ENCODE measurements around the gene ANKRD33.

Gene ANKRD33

GRCh38 chr12:51867371-51867770 is 20.5 kb upstream of the ANKRD33 start:
- H3K4me3 ChIP-seq (ENCODE audit: low read depth, low read length): no peak overlapping the region
- TF ChIP-seq, protein P1, sequence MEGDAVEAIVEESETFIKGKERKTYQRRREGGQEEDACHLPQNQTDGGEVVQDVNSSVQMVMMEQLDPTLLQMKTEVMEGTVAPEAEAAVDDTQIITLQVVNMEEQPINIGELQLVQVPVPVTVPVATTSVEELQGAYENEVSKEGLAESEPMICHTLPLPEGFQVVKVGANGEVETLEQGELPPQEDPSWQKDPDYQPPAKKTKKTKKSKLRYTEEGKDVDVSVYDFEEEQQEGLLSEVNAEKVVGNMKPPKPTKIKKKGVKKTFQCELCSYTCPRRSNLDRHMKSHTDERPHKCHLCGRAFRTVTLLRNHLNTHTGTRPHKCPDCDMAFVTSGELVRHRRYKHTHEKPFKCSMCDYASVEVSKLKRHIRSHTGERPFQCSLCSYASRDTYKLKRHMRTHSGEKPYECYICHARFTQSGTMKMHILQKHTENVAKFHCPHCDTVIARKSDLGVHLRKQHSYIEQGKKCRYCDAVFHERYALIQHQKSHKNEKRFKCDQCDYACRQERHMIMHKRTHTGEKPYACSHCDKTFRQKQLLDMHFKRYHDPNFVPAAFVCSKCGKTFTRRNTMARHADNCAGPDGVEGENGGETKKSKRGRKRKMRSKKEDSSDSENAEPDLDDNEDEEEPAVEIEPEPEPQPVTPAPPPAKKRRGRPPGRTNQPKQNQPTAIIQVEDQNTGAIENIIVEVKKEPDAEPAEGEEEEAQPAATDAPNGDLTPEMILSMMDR (IDR thresholded peaks at IDR 0.05; ENCODE audit: low read depth, low read length): no peak

DNA sequence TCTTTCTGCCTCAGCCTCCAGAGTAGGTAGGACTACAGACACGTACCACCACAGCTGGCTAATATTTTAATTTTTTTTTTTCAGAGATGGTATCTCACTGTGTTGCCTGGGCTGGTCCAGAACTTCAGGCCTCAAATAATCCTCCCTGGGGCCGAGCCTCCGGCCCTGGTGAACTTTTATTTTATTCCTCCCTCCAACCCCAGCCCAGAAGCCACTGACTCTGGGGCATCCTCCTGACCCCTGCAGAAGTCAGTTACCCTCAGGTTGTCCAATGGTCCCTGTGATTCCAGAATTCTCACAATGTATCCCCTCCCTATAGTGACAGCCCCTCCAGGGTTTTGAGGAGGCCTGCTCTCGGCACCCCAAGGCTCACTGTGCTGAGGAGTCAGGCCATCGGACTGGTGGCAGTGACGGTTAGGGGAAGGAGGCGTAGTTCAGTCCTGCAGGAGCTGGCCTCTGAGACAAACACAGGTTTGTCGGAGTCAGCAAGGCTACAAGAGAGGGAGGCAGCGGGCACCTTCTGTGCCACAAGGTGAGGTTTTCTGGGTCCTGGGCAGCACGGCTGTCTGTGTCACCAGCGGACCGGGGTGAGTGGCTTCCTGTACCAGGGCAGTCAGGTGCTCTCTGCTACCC is 20.0 kb upstream of the ANKRD33 start:
- no peak overlapping the region for H3K4me3 ChIP-seq (ENCODE audit: low read depth, low read length)
- TF ChIP-seq, protein P1 (IDR thresholded peaks at IDR 0.05; ENCODE audit: low read depth, low read length): no peak

DNA sequence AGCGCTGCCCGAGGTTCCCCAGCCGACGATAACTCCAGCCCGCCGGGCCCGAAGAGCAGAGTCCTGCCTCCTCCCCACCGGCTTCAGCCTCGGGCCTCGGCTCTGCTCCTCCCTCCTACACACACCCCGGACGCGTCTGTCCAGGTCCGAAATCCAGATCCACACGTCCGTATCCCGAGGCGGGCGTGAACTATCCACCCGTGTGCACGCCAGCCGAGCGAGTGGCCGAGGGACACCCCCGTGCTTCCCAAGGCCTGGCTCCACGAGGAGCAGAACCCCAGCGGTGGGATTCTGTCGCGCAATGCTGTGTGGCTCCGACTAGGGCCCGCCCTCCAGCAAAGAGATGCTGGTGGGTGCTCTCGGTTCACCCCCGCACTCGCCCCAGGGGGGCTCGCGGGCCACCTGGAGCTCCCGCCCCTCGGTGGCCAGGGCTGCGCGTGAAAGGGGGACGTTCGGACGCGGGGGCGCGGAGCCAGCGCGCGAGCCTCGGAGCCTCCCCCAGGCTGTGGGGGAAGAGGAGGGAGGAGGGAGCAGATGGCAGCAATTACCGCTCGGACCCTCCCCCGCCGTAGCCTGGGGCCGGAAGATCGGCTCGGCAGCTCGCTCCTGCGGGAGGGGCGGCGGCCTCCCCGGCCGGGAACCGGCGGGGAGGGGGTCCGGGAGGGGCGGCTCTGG is 18.9 kb upstream of the ANKRD33 start:
- peak overlapping the region; percentile 48 for H3K4me3 ChIP-seq (ENCODE audit: low read depth, low read length)
- TF ChIP-seq, protein P1 (IDR thresholded peaks at IDR 0.05; ENCODE audit: low read depth, low read length): no peak

- TF ChIP-seq, protein P1 (IDR thresholded peaks at IDR 0.05; ENCODE audit: low read depth, low read length): no peak
- peak overlapping the region; percentile 48 for H3K4me3 ChIP-seq (ENCODE audit: low read depth, low read length)
Measured at GRCh38 chr12:51869496-51869865, 18.4 kb upstream of the ANKRD33 start.

DNA sequence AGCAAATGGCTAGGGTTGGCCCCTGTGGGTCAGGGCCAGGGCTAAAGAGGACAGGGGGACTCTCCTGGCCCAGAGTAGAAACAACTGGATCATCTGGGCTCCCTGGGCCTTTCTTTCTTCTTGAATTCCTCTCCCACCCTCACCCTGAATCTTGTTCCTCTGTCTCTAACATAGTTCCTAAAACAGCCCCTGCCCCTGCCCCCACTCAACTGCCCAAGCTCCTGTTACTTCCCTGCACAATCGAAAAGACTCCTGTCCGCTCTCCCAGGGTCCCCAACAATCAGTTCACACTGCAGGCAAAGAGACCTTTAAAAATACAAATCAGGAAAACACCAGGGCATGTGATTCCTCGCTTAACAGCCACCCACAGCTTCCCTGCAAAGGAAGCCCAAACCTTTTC is 18.0 kb upstream of the ANKRD33 start:
- no peak overlapping the region for H3K4me3 ChIP-seq (ENCODE audit: low read depth, low read length)
- TF ChIP-seq, protein P1 (IDR thresholded peaks at IDR 0.05; ENCODE audit: low read depth, low read length): no peak

- H3K4me3 ChIP-seq (ENCODE audit: low read depth, low read length): no peak overlapping the region
- TF ChIP-seq, protein P1 (IDR thresholded peaks at IDR 0.05; ENCODE audit: low read depth, low read length): no peak
Measured at GRCh38 chr12:51870504-51870903, 17.4 kb upstream of the ANKRD33 start.

- TF ChIP-seq, protein P1 (IDR thresholded peaks at IDR 0.05; ENCODE audit: low read depth, low read length): no peak
- H3K4me3 ChIP-seq (ENCODE audit: low read depth, low read length): no peak overlapping the region
Measured at GRCh38 chr12:51871126-51871525, 16.8 kb upstream of the ANKRD33 start.
